Measurements from ENCODE around the gene PPARG. TPM values are rescaled to one million over a fixed set of nuclear protein-coding genes. Genes with fewer than 3 reads are reported as not detected.
A peak's percentile ranks its signal among the peaks of the same experiment; 100 is the strongest.

PPARG gene
- total and polyA plus RNA-seq, 2 experiments from 2014 or later: 25.1 to 37.9 TPM

DNA sequence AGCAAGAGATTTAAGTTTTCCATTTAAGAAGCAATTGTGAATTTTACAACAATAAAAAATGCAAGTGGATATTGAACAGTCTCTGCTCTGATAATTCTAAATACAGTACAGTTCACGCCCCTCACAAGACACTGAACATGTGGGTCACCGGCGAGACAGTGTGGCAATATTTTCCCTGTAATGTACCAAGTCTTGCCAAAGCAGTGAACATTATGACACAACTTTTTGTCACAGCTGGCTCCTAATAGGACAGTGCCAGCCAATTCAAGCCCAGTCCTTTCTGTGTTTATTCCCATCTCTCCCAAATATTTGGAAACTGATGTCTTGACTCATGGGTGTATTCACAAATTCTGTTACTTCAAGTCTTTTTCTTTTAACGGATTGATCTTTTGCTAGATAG lies 62.3 kb downstream of the PPARG start:
- H3K9me2 ChIP-seq (replicated peaks; ENCODE audit: insufficient read depth): no peaks in the 10 kb centered on the region
- no peaks in the 10 kb centered on the region for H3K27me3 ChIP-seq
- no peak overlapping the region for H3K27ac ChIP-seq
- no peaks in the 10 kb centered on the region for H3K79me2 ChIP-seq
- no peak overlapping the region for H3K4me3 ChIP-seq
- no peak for TF ChIP-seq CTCF (IDR thresholded peaks at IDR 0.05; ENCODE audit: poor library complexity)
- TF ChIP-seq EZH2phosphoT487 (IDR thresholded peaks at IDR 0.05; ENCODE audit: low read depth, severe bottlenecking, unreplicated experiment): no peak
- no peak for TF ChIP-seq EZH2 (IDR thresholded peaks at IDR 0.05; ENCODE audit: borderline replicate concordance)
- H3K9me3 ChIP-seq (ENCODE audit: low read depth): no peaks in the 10 kb centered on the region
- no peak overlapping the region for H3K4me2 ChIP-seq
- H3K4me1 ChIP-seq (ENCODE audit: insufficient read depth): no peaks in the 10 kb centered on the region
- H3K36me3 ChIP-seq (replicated peaks; ENCODE audit: insufficient read depth, low read depth): no peaks in the 10 kb centered on the region
- DNase-seq (ENCODE audit: low spot score): no peak
- no peak overlapping the region for H2AFZ ChIP-seq
- WGBS (ENCODE audit: low lambda C conversion rate, missing lambda C conversion rate): 92% methylated on average over 4 of the region's 4 CpGs
- no peaks in the 10 kb centered on the region for H4K20me1 ChIP-seq (ENCODE audit: insufficient read depth, poor library complexity, severe bottlenecking)

DNA sequence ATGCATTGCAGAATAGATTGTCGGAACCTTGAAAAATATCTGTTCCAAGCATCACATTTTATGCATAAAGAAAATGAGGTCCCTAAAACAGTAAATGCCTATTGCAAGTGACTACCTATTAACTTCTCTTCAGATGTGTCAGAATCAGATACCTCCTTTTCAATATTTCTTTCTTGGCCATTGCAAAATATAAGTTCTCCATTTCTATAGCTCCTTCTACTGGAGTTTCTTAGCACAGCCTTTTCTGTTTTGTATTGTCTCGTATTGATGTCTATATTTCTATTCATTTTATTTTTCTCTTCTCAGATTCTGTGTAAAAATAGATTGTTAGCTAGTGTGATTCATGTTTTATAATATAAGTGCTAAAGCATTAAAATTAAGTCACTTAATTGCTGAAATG lies 63.4 kb downstream of the PPARG start:
- H3K4me1 ChIP-seq (ENCODE audit: insufficient read depth): no peaks in the 10 kb centered on the region
- no peak overlapping the region for H2AFZ ChIP-seq
- no peak for TF ChIP-seq EZH2 (IDR thresholded peaks at IDR 0.05; ENCODE audit: borderline replicate concordance)
- TF ChIP-seq EZH2phosphoT487 (IDR thresholded peaks at IDR 0.05; ENCODE audit: low read depth, severe bottlenecking, unreplicated experiment): no peak
- peak; percentile 25 for TF ChIP-seq CTCF (IDR thresholded peaks at IDR 0.05; ENCODE audit: poor library complexity)
- WGBS (ENCODE audit: low lambda C conversion rate, missing lambda C conversion rate): 87% methylated on average over 2 of the region's 2 CpGs
- H3K4me2 ChIP-seq: no peak overlapping the region
- no peaks in the 10 kb centered on the region for H3K36me3 ChIP-seq (replicated peaks; ENCODE audit: insufficient read depth, low read depth)
- no peak overlapping the region for H3K4me3 ChIP-seq
- H4K20me1 ChIP-seq (ENCODE audit: insufficient read depth, poor library complexity, severe bottlenecking): no peaks in the 10 kb centered on the region
- no peaks in the 10 kb centered on the region for H3K9me3 ChIP-seq (ENCODE audit: low read depth)
- H3K79me2 ChIP-seq: no peaks in the 10 kb centered on the region
- no peak overlapping the region for H3K27ac ChIP-seq
- H3K9me2 ChIP-seq (replicated peaks; ENCODE audit: insufficient read depth): no peaks in the 10 kb centered on the region
- no peak for DNase-seq (ENCODE audit: low spot score)
- no peaks in the 10 kb centered on the region for H3K27me3 ChIP-seq

DNA sequence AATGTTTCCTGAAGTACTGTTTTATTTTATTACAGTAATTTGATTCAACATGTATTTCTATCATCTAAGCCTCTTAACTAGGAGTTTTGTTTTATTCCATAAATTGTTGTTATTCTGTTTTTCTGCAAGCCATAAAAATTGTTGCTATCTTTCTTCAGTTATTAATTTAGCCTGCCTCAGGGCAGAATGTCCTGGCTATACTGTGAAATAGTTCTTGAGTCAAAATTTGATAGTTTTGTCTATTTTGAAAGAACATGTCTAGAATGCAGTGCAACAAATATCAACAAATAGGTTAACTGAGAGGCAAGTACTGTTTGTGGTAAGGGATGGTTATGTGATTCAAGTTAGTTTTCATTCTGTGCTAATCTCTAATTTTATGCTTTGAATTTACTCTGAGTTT lies 63.9 kb downstream of the PPARG start:
- H3K4me1 ChIP-seq (ENCODE audit: insufficient read depth): no peaks in the 10 kb centered on the region
- H3K27ac ChIP-seq: no peak overlapping the region
- no peak overlapping the region for H3K4me3 ChIP-seq
- H3K9me3 ChIP-seq (ENCODE audit: low read depth): no peaks in the 10 kb centered on the region
- no peak for DNase-seq (ENCODE audit: low spot score)
- TF ChIP-seq EZH2 (IDR thresholded peaks at IDR 0.05; ENCODE audit: borderline replicate concordance): no peak
- TF ChIP-seq CTCF (IDR thresholded peaks at IDR 0.05; ENCODE audit: poor library complexity): no peak
- no peak for TF ChIP-seq EZH2phosphoT487 (IDR thresholded peaks at IDR 0.05; ENCODE audit: low read depth, severe bottlenecking, unreplicated experiment)
- no peak overlapping the region for H2AFZ ChIP-seq
- H3K36me3 ChIP-seq (replicated peaks; ENCODE audit: insufficient read depth, low read depth): no peaks in the 10 kb centered on the region
- H3K4me2 ChIP-seq: no peak overlapping the region
- H3K9me2 ChIP-seq (replicated peaks; ENCODE audit: insufficient read depth): no peaks in the 10 kb centered on the region
- H3K79me2 ChIP-seq: no peaks in the 10 kb centered on the region
- H3K27me3 ChIP-seq: no peaks in the 10 kb centered on the region
- H4K20me1 ChIP-seq (ENCODE audit: insufficient read depth, poor library complexity, severe bottlenecking): no peaks in the 10 kb centered on the region

All from hepatocyte (in vitro differentiated cells).